KOPT-K1 (cell line): ENCODE results near the gene POTEJ.
"Not testable (repeated sequence)": the region's sequence is repeated elsewhere in the genome, so short reads cannot be mapped to it uniquely, and the experiment has no call there.

ENCODE experiments used
- H3K27ac ChIP-seq: fragments of 200-600 bp; sonication (generic); 2 replicates; pipeline ENCODE4 v1.5.1; 2016; ENCODE audit warnings: antibody characterized with exemption, mild to moderate bottlenecking, low read depth, low read length; ENCODE audit not compliant: poor library complexity, severe bottlenecking
- H3K36me3 ChIP-seq: fragments of 200-600 bp; sonication (generic); 2 replicates; pipeline ENCODE4 v1.5.1; 2017; ENCODE audit warnings: antibody characterized with exemption, mild to moderate bottlenecking, low read length, moderate library complexity; ENCODE audit not compliant: insufficient read depth
- H3K9me3 ChIP-seq: fragments of 200-600 bp; sonication (generic); 2 replicates; pipeline ENCODE4 v1.5.1; 2017; ENCODE audit warnings: antibody characterized with exemption, low read length, mild to moderate bottlenecking; ENCODE audit not compliant: insufficient read depth, poor library complexity, severe bottlenecking

The POTEJ gene

DNA sequence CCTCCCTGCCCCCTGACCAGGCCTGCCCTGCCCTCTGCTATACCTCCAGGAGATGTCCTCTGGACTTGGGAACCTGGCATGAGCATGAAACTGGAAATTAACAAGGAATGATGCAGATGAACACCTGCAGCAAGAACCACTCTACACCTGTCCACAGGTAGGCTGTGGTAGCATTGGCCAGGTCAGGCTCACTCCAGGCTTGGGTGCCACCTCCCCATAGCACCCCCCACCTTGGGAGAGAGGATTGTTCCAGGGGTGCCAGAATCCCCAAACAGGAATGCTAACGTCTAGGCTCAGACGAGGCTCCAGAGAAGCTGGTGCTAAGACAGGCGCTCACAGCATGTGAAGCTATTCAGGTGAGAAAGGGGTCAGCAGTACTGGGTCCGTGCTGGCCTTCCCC lies 17.2 kb upstream of the POTEJ start:
- H3K36me3 ChIP-seq, H3K27ac ChIP-seq, H3K9me3 ChIP-seq: not testable (repeated sequence)

DNA sequence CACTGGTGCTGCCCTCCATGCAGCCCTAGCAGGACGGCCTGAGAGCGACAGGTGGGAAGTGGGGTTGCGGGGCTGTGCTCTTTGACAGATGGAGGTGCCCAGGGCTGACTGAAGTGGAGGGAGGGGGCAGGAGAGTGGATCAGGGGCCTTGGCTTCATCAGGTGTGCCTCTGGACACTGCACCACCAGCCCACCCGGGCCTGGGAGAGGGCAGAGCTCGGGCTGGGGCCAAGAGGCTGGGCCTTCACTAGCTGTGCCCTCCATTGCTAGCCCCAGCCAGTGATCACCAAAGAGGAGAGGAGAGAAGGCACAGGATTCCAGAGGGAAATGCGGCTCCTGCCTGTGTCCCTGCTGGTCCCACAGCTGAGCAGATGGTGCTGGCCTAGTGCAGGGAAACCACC lies 14.5 kb upstream of the POTEJ start:
- not testable (repeated sequence) for H3K36me3 ChIP-seq, H3K27ac ChIP-seq, H3K9me3 ChIP-seq

DNA sequence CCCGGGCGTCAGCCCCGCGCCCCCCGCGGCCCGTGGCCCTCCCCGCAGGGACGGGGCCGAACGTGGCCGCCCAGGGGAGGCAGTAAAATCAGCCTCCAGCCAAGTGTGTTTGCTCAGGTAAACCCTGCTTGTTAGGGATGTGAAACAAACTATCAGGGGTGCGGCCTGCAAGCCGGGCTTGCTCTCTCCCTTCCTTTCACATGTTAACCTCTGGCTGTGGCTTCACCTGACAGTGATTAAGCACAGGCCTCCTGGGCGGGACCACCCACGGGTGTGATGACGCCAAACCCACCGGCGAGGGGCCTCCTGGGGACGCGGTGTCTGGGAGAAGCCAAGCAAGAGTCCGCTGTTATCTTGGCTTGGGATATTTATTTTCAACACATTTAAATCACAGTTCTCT lies 13.2 kb upstream of the POTEJ start:
- H3K27ac ChIP-seq, H3K9me3 ChIP-seq, H3K36me3 ChIP-seq: not testable (repeated sequence)

DNA sequence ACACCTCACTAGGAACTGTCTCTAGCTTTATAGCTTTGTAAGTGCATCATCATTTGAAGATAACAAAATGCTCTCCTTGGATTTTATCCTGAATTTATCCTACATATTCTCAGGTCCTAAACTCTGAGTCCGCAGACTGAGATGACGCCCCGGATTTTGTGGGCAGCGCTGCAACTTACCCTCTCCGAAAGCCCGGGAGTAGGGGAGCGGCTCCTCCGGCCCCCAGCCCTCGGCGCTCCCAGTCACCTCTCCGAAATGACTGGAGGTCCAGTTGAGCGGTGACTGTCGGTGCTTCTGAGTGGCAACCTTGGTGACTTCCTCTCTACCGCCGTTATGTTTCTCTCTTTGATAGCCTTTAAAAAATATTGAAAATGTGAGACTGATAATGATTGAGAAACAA lies 12.8 kb upstream of the POTEJ start:
- H3K36me3 ChIP-seq, H3K9me3 ChIP-seq, H3K27ac ChIP-seq: not testable (repeated sequence)

DNA sequence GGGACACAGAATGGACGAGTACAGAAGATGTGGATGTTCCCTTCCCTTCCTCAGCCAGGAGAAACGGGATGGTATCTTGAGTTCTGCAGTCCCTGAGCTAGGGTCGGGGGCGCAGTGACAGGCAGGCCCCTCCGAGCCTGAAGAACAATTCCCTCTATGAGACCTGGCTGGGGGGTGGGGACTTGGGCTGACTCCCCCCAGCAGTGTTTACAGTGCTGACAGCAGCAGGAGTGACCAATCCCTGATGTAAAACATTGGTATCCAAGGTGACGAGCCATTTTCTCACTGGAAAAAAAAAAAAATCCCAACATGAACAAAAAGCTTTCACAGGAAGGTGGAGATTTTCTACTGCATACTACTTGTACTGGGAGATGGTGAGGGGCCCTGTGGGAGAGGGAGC lies 11.8 kb upstream of the POTEJ start, which contains the start of gene CFC1:
TSS of gene CFC1 (minus strand) at position 183 of the 400 bp plus-strand sequence. CDS start 288 bp downstream, outside the sequence.
- H3K27ac ChIP-seq, H3K36me3 ChIP-seq, H3K9me3 ChIP-seq: not testable (repeated sequence)

DNA sequence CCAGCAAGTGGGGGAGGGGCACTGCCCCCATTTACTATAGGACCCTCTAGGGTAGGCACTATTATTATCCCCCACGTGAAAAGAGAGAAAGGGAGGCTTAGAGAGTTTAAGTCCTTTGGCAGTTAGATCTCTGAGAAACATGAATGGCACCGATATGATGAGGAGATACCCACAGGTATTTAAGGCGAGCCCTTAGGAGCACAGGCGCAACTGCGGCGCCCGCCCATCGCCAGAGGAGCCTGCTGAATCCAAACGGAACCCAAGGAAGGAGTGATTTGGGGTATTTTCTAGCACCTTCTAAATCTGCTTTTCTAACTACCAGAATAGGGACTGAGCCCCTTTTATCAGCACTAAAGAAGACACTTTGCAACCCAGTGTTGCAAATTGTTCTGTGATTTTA lies 11.3 kb upstream of the POTEJ start:
- not testable (repeated sequence) for H3K9me3 ChIP-seq, H3K27ac ChIP-seq, H3K36me3 ChIP-seq

DNA sequence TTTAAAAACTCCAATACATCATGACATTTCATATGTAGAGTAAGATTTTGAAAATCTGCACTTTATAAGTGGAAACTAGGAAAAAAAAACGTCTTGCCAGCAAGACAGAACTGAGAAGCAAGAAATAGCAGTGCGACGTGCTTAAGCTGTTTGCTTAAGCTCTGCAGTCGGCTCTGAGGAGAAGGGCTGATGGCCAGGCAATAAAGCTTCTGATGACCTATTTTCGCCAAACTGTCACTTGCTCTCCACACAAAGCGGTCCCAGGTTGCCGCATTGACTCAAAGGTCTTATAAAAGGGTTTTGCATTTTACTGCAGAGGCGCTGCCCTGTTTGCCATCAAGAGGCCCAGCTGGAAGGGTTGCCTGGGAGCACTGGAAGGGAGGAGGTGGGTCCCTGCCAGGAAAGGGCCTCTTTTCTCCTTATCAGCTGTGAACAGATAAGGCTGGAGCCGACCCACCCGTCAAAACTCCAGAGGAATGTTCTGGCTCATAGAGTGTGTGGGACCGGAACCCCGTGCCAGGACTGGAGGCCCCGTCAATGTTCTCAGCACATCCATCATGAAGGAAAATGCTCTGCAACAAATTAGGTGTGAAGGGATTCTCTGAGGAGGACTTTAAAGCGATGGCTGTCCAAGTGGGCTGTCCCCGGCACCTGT lies 9.5 kb upstream of the POTEJ start:
- not testable (repeated sequence) for H3K27ac ChIP-seq, H3K36me3 ChIP-seq, H3K9me3 ChIP-seq

DNA sequence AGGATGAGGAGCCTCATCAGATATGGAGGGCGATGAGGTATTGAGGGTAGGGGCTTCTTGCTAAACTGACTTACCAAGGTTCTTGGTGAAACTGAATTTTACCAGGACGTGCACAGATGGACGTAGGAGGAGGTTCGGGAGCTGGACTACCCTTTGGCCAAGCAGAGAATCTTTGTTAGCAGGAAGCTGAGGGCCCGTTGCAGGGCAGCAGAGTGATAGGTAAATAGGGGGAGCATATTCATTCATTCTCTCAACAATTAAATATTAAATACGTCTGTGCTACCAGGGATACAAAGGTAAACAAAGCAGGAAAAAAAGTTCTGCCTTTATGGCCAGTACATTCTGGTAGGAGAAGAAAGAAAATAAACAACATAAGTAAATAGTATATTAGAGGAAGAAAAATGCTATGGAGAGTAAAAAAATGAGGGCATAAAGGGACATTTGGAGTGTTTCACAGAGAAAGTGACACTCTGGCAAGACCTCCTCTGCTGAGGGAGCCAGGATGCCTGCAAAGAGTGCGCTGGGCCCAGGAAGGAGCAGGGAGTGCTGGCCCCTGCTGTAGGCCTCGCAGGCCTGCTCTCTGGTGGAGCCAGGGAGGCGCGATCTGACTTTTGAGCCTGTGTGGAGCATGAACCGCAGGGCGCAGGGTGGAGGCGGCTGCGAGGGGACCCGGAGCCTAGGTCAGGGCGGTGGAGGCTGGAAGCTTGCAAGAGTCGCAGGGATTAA lies 2.8 kb upstream of the POTEJ start:
- not testable (repeated sequence) for H3K36me3 ChIP-seq, H3K9me3 ChIP-seq, H3K27ac ChIP-seq

DNA sequence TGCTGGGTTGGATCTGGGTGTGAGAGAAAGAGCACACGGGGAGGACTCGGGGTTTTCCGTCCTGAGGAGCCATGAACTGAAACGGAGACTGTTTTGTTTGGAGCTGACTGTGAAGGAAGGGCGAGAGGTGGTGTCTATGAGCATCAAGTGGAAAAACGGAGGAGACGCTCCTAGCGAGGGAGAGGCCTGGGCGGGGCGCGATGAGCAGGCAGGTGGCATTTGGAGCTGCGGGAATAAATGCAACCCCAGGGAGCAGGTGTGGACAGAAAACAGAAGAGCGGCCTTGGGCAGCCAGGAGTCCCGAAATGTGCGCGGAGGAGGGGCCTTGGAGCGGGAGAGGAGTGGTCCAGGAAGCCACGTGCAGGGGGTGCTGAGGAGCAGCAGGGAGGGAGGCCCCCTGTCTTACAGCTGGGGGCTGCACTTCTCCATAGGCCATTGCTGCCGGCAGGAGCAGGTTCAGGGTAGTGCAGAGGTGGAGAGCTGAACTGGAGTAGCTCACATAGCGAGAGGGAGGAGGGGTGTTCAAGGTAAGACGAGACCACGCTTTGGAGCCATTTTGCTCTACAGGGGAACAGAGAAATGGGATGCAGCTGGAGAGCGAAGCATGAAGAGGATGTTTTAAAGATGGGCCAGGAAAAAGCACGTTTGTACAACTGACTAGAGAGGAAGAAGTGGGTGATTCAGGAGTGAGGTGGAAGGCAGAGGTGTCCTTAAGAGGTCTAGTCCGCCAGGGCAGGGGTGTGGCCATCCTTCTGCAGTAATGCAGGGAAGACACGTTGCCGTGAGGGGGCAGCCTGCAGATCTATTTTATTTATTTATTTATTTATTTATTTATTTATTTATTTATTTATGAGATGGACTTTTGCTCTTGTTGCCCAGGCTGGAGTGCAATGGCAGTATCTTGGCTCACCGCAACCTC lies 2.0 kb upstream of the POTEJ start:
- H3K9me3 ChIP-seq, H3K36me3 ChIP-seq, H3K27ac ChIP-seq: not testable (repeated sequence)

DNA sequence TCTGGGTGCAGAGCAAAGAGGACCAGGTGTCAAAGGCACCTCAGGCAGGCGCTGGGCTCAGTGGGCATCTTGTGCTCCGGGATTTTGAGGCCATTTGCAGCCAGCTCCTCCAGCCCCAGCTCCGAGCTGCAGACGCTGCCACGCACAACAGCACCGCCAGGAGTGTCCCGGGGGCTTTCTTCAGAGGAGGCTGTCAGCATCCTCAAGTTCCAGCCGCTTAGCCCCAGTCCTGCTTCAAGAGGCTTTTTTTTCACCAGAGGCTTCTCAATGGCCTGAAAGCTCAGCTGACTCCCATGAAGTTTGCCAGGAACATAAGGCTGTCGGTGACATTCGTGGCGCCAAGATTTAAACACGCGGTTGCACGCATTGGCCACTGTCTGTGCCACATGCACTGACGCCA lies 754 bp upstream of the POTEJ start:
- H3K27ac ChIP-seq, H3K36me3 ChIP-seq, H3K9me3 ChIP-seq: not testable (repeated sequence)

DNA sequence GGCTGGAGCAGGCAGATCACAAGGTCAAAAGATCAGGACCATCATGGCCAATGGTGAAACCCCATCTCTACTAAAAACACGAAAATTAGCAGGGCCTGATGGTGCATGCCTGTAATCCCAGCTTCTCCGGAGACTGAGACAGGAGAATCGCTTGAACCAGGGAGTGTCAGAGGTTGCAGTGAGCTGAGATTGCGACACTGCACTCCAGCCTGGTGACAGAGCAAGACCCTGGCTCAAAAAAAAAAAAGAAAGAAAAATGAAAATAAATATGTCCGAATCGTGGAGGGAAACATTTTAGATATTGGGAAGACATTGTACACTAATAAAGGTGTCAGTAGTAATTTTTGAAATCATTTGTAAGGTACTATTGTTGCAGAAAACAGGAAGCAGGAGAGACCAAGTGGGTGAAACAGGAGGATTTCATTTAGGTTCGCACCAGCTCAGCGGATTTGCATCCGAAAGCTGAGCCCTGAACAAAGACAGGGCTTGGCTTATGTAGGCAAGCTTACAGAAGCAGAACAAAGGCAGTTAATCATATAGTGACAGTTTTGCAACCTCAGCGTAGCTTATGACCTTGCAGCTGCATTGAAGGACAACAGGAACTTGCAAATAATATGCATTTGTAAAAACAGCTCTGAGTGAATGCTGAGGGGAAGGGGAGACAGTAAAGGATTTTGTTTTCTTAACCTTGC lies 17.7 kb downstream of the POTEJ start:
- not testable (repeated sequence) for H3K27ac ChIP-seq, H3K36me3 ChIP-seq, H3K9me3 ChIP-seq

DNA sequence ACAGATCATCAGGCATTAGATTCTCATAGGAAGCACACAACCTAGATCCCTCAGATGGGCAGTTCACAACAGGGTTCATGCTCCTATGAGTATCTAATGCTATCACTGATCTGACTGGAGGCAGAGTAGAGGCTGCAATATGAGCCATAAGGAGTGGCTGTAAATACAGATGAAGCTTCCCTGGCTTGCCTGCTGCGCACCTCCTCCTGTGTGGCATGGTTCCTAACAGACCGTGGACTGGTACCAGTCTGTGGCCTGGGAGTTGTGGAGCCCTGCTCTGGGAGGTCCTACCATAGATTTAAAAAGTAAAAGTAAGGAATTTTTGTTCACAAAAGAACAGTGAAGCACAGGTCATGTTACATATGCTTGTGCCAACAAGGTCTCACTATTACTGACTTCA lies 27.7 kb downstream of the POTEJ start:
- not testable (repeated sequence) for H3K9me3 ChIP-seq, H3K36me3 ChIP-seq, H3K27ac ChIP-seq

DNA sequence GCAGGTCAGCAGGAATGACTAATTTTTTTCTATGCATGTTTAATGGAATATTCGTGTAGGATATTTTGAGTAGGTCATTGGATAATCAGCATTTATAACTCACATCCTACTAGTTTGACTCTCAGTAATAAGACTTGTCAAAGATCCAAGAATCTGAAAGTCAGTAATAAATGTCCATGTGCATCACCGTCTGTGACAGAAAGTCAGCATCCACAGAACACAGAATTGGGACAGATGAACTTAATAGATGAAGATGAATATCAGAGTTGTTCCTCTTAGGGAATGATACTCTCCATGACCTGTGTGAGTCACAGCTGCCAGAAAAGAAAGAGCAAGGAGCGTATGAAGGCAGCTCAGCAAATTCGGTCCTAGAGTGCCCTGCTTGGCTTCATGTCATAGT lies 30.4 kb downstream of the POTEJ start:
- not testable (repeated sequence) for H3K36me3 ChIP-seq, H3K9me3 ChIP-seq, H3K27ac ChIP-seq

DNA sequence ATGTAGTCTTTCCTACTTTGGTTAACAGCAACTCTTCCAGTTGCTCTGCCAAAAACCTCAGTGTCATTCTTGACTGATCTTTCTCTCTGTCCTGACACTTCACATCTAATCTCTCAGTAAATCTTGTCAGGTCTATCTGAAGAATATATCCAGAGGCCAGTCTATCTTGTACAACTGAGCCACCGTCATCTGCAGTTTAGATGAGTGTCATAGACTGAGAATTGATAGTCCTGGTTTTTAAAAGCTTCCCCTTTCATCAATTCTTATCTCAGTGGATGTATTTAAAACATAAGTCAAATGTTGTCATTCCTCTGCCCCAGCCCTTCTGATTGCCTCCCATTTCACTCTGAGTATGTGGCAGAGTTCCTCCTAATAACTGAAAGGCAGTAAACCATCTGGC lies 38.0 kb downstream of the POTEJ start:
- not testable (repeated sequence) for H3K36me3 ChIP-seq, H3K9me3 ChIP-seq, H3K27ac ChIP-seq

DNA sequence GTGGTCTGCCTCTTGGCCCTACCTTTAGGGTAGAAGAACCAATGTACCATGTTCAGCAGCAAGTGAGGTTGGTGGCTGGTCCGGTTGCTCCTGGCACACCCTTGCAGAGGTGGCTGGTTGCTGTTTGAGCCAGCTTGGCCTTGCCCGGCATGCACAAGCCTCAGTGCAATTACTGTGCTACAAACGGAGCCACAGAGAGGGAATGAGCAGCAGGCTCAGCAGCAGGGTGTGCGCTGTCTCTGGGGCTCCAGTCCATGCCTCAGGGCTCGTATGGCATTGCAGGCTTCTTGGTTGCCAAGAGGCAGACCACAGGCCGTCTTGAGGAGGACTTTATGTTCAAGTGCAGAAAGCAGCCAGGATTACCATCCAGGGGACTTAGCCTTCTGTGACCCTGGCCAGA lies 53.3 kb downstream of the POTEJ start:
- not testable (repeated sequence) for H3K9me3 ChIP-seq, H3K27ac ChIP-seq, H3K36me3 ChIP-seq
